Gastrocnemius medialis (tissue), 4 donors: ENCODE measurements around the gene OR4E1.

Experiments
- CTCF ChIP-seq, 5 experiments: fragments of 450-650 bp in 3 of 5; fragments of 200-600 bp in 2 of 5; sonication (generic) in 2 of 5; IDR thresholded peaks in 4 of 5; conservative IDR thresholded peaks in 1 of 5; 1 replicate in 4 of 5; 2 replicates in 1 of 5; pipeline ENCODE4 v1.5.1; 2016 to 2019; ENCODE audit warnings: antibody characterized with exemption in 5 of 5, mild to moderate bottlenecking in 3 of 5, moderate library complexity in 3 of 5
- POLR2A ChIP-seq, 2 donors: fragments of 450-650 bp; IDR thresholded peaks; one replicate each; pipeline ENCODE4 v1.6.1; 2017; ENCODE audit warnings: antibody characterized with exemption in 2 of 2, mild to moderate bottlenecking in 2 of 2, moderate library complexity in 2 of 2

GRCh38 chr14:21642683-21643082 lies 30.9 kb downstream of the OR4E1 start:
- TF ChIP-seq CTCF (IDR thresholded peaks at IDR 0.05 in 4 of 5, conservative IDR thresholded peaks at IDR 0.05 in 1 of 5) (no peak), POLR2A (IDR thresholded peaks at IDR 0.05) (no peak)
